Raji (cell line): ENCODE measurements around the gene SIAH1.

Experiments
- POLR2A ChIP-seq: IDR thresholded peaks from 2 replicates; pipeline ENCODE4 v1.6.1; 2011; ENCODE audit warnings: low read depth, low read length, control low read depth; ENCODE audit not compliant: insufficient read depth

Gene SIAH1

DNA sequence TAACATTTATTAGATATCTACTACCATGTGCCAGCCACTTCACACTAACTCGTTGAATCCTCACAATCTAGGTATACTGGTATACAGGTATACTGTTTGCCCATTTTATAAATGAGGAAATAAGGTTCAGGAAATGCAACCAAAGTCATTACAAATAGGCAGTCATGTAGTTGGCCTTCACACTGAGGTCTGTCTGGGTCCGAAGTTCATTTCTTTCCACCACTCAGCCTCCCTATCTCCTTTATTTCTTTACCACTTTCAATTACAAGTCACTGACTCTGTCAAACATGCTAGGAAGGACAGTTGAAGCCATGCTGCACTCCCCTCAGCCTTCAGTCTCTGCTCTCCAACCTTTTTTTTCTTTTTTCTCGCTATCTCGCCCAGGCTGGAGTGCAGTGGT is 20.7 kb upstream of the SIAH1 start:
- TF ChIP-seq POLR2A, result no peak

DNA sequence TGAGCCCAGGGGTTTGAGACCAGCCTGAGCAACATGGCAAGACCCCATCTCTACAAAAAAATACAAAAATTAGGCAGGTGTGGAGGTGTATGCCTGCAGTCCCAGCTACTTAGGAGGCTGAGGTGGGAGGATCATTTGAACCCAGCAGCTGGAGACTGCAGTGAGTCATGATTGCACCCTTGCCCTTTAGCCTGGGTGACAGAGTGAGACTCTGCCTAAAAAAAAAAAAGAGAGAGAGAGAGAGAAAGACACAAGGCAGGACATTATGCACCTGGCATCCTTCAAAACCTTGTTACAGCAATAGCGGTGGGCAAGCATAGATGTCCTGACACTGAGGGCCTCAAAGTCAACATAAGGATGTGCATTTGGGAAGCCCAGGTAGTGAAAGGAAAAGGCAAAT is 19.9 kb upstream of the SIAH1 start:
- TF ChIP-seq POLR2A, result no peak

DNA sequence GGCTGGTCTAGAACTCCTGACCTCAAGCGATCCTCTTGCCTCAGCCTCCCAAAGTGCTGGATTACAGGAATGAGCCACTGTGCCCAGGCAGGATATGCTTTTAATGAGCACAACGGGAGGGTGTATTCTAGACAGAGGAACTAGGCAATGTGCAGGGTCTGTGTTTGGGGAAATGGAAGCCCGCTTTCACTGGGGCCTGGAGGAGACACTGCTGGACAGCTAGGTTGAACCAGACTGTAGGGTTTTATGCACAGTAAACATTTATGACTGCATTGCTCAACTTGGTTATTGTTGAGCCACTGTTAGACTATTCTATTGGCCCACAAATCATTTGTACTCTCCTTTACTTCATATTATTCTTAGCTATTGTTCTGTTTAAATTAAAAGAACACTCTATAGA is 10.2 kb upstream of the SIAH1 start:
- no peak for TF ChIP-seq POLR2A

DNA sequence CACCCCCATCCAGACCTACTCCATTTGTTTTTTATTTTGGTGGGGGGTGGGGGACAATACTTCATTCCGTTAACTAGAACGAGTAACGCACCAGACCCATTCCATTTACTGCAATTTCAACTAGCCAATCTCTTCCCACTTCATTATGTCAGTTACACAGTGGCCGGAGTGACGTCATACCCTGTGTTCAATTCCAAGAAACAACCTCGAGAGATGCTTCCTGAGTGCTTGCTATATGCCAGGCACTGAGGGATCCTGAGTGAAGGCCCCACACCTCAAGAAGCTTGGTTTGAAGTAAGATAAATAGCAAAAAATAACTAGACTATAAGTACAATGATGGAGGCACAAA is 9.1 kb upstream of the SIAH1 start:
- TF ChIP-seq POLR2A, result no peak

DNA sequence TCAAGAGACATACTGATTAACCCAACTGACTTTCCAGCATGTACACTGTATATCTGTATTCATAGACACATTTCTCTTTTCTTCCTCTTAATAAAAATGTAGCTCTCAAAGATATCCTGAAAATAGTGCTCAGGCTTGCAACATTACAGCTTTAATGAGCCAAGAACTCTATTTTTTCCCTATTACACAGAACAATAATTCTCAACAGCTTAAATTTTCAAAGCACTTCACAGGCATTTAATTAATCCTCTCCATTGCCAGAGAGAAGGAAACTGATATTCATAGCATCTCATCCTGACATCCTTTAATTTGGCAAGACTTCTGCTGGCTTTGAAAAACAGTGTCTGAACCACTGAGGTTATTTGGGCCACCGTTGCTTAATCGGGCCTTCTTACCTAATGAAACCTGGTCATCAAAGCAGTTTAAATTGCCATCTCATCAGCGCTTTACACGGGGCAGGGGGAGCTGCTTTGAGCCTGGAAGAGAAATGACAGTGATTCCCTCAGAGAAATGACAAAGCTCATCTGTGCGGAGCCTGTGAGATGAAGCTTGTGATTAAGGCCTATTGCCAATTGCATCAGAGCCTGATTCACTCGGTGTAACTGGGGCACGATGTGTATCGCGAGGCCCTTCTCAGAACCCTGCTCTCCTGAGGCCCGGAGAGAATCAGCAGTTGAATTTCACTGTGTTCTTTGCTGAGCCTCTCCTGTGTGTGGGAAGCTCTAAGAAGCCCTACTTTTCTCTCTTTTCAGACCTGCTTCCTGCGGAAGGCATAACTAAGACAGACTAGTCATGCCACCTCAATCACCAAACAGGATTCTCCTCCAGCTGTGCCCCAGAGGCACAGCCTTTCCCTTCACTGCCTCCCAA is 8.5 kb upstream of the SIAH1 start:
- TF ChIP-seq POLR2A, result no peak

DNA sequence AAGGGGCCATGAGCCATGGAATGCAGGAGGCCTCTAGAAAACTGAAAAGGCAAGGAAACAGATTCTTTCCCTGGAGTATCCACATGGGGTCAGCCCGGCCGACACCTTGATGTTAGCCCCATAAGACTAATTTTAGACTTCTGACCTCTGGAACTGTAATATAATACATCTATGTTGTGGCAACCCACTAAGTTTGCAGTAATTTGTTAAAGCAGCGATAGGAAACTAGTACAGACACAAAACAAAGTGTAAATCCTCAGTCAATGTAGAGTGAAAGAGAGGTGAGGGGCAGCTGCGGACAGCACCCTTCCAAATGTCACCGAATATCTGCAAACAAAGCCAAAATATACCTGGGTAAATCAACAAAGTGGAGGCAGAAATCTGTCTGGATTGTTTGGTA is 7.2 kb upstream of the SIAH1 start:
- no peak for TF ChIP-seq POLR2A

DNA sequence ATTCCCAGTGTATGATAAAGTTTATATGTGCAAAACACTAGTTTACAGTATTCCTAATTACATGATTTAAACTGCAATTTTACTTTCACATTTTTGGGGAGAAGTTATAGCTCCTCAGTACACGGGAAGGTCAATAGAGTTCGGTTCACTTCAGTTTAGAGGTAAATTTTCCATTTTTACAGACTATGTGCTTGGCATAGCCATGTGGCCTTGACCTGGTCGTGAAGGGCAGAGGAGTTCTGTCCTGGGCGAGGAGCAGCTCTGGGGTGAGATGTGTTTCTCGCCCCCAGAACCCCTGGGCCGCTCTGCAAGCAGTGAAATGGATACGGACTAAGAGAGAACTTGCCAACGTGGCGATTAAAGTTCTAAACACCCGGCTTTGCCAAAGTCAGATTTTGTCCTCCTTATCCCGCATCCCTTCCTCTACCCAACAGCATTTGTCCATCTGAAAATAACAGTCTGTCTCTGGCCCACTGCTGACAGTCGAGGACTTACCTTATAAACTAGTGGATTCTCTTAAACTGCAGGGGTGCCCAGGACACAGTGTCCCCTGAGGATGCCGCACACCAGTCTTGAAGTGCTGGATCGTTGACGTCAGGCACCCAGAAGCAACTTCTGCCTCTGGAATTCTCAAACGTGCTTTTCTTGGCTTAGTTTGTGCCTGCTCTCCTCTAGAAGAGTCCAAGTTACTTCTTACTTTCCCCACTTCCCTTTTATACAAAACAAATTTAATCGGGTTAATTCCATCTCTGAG is 1.5 kb upstream of the SIAH1 start:
- TF ChIP-seq POLR2A, result no peak

DNA sequence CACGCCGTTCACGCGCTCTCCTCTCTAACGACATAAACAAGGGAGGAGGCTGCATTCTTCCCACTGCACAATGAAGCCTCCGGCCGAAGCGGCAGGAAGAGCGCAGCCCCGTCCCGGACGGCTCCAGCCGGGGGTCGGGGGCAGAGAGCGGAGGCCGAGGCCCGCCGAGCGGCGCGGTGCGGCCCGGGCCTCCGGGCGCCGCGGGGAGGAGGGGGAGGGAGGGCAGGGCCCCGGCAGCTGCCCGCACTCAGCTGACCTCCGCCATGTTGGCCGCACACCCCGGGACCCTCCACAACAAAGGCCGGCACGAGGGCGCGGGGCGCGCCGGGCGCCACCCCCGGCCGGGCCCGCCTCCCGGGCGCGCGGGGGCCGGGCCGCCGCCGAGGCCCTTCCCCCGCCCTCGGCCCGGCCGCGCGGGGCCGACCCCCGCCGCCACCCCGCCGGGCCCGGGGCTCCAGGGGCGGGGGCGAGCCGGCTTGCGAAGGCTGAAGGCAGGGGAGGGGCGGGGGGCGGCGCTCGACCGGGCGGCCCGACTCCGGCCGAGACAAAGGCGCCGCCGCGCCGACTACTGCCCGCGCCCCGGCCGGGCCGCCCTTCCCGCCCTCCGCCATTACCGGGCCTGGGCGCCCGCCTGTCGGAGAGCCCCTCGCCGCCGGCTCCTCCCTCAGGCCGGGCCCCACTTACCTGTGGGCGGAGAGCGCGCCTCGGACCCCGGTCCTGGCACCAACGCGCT is 527 bp downstream of the SIAH1 start:
- no peak for TF ChIP-seq POLR2A

DNA sequence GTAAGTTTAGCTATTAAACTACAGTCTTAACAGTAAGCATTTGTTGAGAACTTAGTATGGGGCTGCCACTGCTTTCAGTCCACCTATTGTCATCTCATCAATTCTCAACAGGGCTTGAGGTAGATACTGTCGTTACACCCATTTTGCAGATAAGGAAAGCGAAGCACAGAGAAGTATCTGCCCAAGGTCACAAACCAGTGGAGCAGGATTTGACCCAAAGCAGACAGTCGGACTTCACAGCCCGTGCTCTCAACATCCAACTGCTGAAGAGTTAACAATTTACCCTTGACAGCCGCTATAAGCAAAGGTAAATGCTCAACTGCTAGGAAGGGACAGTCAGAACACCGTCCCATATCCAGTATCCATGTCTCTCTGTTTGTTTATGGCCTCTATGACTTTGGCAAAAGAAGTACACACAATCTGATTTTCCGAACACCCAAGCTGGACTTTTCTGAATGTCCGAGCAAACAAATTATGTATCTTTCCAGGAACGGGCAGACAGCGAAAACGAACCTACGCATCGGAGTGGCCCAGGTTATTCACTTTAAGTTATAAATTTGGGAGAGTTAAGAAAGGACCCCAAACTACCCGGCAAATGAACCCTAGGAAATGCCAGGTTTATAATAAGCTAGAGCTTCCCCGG is 1.2 kb downstream of the SIAH1 start:
- no peak for TF ChIP-seq POLR2A

DNA sequence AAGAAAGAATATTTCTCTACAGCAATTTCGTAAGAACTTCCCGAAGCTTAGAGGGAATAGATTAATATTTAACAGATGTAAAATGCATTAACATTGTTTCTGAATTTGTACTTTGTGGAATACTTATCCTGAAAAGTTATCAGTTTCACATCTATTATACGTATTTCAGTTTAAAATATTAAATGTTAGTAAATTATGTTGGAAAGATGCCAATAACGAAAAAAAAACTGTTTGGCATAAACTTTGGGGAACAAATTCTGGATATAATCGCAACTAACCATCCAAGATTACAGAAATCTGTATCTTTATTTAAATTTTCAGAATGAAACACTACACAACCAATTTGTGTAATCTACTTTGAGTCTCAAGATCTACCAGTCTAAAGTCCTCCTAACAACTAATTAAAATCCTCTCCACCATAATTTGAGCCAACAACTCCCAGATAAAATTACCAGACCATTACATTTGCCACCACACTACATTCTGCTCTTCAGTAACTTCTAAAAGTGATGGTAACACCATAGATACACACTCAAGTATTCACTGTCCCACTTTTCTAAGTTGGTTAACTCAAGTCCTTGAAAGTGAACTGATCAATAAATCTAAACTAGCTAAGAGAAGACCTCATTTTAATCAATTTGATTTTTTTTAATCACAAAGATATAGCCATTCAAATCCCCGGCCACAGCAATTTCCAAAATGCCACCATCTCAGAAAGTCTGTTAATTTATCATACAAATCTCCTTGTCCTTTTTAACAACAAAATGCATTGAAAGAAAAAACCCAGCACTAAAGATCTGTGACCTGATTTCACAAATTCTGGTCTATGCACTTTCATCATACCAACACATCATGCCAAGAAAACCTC is 2.0 kb downstream of the SIAH1 start:
- TF ChIP-seq POLR2A, result no peak

DNA sequence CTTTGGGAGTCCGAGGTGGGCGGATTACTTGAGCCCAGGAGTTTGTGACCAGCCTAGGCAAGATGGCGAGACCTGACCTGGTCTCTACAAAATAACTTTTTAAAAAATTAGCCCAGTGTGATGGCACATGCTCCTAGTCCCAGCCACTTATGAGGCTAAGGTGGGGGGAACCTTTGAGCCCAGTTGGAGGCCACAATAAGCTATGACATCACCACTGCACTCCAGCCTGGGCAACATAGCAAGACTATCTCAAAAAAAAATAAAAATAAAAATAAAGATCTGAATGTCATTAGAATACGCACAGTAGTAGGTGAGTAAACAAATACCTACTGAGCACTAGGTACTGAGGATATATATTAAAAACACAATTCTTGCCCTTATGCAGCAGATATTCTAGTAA is 3.1 kb downstream of the SIAH1 start:
- TF ChIP-seq POLR2A, result no peak

DNA sequence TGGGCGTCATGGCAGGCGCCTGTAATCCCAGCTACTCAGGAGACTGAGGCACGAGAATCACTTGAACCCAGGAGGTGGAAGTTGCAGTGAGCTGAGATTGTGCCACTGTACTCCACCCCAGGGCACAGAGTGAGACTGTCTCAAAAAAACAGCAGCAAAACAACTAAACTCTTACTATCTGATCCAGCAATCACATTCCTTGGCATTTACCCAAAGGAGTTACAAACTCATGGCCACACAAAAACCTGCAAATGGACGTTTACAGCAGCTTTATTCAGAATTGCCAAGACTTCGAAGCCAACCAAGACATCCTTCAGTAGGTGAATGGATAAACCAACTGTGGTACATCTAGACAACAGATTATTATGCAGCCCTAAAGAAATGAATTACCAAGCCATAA is 4.0 kb downstream of the SIAH1 start:
- no peak for TF ChIP-seq POLR2A

DNA sequence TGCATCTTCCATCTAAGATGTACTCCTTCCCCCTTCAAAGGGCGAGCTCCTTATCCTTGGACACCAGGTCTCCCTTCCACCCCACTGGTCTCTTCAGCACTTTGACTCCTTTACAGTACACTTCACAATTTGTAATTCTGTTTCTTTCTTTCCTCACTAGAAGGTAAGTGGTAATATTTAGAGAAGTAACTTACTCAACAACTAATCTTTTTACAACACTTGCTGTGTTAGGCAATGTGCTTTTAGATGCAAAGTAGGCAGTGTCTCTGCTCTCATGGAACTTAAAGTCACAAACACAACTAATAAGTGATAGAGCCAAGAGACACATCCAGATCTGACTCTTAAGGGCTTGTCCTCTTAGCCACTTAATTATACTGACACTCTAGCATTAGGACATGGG is 6.4 kb downstream of the SIAH1 start:
- no peak for TF ChIP-seq POLR2A

DNA sequence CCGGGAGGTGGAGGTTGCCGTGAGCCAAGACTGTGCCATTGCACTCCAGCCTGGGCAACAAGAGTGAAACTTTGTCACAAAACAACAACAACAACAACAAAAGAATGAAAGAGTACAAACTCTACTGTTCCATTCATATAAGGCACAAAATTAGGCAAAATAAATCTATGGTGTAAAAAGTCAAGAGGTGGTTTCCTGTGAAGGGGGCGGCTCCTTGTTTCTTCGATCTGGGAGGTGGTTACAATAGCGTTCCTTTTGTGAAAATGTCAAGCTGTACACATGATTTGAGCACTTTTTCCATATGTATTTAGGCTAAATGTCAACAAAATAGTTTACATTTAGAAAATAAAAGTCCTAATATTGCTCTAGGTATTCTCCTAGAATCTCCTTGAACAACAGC is 6.9 kb downstream of the SIAH1 start:
- TF ChIP-seq POLR2A, result no peak

DNA sequence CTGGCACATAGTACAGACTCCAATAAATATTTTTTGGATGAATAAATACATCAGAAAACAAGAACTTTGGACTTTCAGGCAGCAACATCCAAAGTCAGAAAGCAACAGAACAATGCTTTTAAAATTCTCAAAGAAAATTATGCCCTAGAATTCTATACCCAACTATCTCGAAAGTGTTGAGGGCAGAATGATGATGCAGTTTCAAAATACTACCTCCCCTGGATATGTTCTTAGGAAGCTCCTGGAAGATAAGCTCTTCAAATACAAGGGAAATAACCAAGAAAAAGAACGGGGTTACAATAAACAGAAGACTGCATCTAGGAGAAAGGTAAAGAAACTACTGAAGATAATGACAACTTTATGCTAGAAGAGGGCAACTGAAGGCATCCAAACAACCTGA is 11.0 kb downstream of the SIAH1 start:
- no peak for TF ChIP-seq POLR2A
